HepG2 (cell line): ENCODE results near the gene RHOG.

Experiments used
- TARDBP ChIP-seq: sonication (generic); formaldehyde crosslinking; IDR thresholded peaks from 2 replicates; pipeline ENCODE4 v1.8.0; 2022; ENCODE audit warnings: mild to moderate bottlenecking, missing genetic modification reagents
- ZNF10 ChIP-seq: sonication (generic); formaldehyde crosslinking; IDR thresholded peaks from 2 replicates; pipeline ENCODE4 v1.4.0; 2020; ENCODE audit warnings: mild to moderate bottlenecking, low read depth, missing genetic modification reagents, borderline replicate concordance

- TF ChIP-seq TARDBP (CRISPR knock-in tag) (no peak), ZNF10 (no peak)
These were observed 3.9 kb downstream of the RHOG start for GRCh38 chr11:3836903-3837302.
